ENCODE measurements around the gene GRB7. TPM values are rescaled to one million over a fixed set of nuclear protein-coding genes. Genes with fewer than 3 reads are reported as not detected.

The GRB7 gene
- total RNA-seq, 1 donor from 2014 or later, result 9.0 TPM

DNA sequence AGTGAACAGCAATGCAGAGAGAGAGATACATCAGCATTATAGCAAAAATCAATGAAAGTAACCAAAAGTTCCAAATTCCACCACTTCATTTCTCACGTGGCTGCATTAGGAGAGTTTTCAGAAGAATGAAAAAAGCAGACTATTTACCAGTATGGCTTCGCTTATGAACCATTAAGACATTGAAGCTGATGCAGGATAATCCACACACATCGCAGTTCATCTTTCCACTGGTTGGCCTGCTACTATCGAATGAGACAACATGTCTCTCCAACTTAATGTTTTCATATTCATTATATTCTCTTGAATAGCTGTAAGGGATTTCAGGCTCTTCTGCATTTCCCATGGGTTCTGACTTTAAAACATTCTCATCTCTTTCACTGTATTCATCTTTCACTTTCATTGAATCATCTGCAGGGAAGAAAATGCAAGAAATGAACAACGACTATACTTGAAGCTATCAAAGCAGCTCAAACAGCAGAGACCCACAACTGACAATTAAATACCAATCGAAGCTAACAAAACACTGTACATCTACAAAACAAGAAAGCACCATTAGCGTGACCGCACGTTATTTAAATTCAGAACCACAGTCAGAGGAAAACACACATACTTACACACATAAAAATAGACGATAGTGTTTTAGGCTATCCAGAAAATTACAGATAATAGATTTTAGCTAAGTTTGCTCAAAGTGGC is 54.9 kb downstream of the GRB7 start:
- H3K27me3 ChIP-seq (ENCODE audit: control insufficient read depth, insufficient read depth, low read length), result no peaks in the 10 kb centered on the region
- H3K36me3 ChIP-seq (ENCODE audit: control insufficient read depth, insufficient read depth, low read length), result no peaks in the 10 kb centered on the region
- DNase-seq (ENCODE audit: low read depth), result no peak
- no peak for FAIRE-seq
- H3K4me3 ChIP-seq (ENCODE audit: low read depth, low read length), result no peak overlapping the region
- TF ChIP-seq, protein P1, sequence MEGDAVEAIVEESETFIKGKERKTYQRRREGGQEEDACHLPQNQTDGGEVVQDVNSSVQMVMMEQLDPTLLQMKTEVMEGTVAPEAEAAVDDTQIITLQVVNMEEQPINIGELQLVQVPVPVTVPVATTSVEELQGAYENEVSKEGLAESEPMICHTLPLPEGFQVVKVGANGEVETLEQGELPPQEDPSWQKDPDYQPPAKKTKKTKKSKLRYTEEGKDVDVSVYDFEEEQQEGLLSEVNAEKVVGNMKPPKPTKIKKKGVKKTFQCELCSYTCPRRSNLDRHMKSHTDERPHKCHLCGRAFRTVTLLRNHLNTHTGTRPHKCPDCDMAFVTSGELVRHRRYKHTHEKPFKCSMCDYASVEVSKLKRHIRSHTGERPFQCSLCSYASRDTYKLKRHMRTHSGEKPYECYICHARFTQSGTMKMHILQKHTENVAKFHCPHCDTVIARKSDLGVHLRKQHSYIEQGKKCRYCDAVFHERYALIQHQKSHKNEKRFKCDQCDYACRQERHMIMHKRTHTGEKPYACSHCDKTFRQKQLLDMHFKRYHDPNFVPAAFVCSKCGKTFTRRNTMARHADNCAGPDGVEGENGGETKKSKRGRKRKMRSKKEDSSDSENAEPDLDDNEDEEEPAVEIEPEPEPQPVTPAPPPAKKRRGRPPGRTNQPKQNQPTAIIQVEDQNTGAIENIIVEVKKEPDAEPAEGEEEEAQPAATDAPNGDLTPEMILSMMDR (IDR thresholded peaks at IDR 0.05; ENCODE audit: insufficient read depth, low read length, severe bottlenecking), result no peak

DNA sequence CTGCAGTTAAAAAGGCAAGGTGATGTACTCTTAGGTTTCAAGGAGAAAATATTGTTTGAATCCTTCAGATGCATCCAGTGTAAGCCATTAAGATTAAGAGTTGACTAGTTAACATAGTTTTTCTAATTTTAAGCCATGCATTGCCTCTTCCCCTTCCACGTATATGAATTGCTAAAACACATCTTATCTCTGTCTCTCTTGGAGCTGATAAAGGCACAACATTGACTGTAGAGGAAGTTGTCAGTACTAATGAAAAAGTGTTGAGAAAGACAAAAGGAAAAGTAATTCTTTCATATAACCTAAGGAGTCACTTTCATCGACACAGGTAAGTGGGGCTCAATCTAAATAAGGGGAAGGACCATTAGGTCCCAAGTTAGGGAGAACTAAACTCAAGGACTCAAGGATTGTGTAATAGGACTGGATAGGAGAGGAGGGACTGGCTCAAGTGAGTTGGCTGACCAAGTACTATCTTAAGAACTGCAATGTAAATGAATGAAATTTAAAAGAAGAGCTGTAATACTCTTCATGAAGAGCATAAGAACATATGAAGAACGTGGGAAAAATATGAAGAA is 55.6 kb downstream of the GRB7 start:
- DNase-seq (ENCODE audit: low read depth) (no peak), FAIRE-seq (no peak)
- no peak overlapping the region for H3K4me3 ChIP-seq (ENCODE audit: low read depth, low read length)
- no peaks in the 10 kb centered on the region for H3K27me3 ChIP-seq (ENCODE audit: control insufficient read depth, insufficient read depth, low read length)
- H3K36me3 ChIP-seq (ENCODE audit: control insufficient read depth, insufficient read depth, low read length), result no peaks in the 10 kb centered on the region
- TF ChIP-seq, protein P1 (IDR thresholded peaks at IDR 0.05; ENCODE audit: insufficient read depth, low read length, severe bottlenecking), result no peak

DNA sequence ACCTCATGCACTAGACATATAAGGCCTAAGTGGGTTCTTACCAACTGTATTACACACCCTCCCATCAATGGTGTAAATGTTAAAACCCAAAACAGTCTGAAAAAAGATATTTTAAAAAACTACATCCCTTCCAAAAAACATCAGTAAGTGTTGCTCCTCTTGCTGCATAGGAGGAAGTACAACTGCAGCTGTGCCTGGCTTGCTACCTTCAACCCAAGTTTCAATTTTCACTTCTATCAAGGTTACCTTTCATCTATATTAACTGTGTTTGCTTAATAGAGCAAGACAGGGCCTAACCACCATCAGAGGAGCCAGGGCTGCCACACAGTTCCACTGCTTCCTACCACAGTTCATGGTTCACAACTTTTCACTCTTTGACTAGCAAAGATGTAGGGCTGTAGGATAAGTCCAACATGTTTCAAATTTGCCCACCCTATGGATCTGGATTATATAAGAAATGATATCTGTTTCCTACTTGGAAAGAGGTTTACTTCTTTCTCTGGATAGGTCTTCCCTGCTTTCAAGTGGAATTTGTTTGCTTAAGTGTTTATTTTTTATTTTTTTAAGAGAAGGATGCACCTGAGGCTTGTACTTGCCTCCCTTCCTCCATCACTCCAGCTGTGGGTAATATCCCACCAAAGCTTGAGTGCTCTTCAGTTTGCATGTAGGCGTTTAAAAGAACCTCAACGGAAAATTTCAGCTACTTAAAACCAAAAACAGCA is 56.7 kb downstream of the GRB7 start:
- H3K4me3 ChIP-seq (ENCODE audit: low read depth, low read length), result no peak overlapping the region
- H3K27me3 ChIP-seq (ENCODE audit: control insufficient read depth, insufficient read depth, low read length), result no peaks in the 10 kb centered on the region
- TF ChIP-seq, protein P1 (IDR thresholded peaks at IDR 0.05; ENCODE audit: insufficient read depth, low read length, severe bottlenecking), result no peak
- DNase-seq (ENCODE audit: low read depth) (no peak), FAIRE-seq (no peak)
- no peaks in the 10 kb centered on the region for H3K36me3 ChIP-seq (ENCODE audit: control insufficient read depth, insufficient read depth, low read length)

Other genes with a start within 250 kb of the GRB7 start
- not detected in 2 replicates for gene NEUROD2, start 130.0 kb upstream of the GRB7 start, total RNA-seq
- not detected in 2 replicates for gene PPP1R1B, start 111.0 kb upstream of the GRB7 start, total RNA-seq
- gene STARD3, start 100.8 kb upstream of the GRB7 start, total RNA-seq, result 18.4 and 23.0 TPM in 2 replicates
- gene TCAP, start 72.6 kb upstream of the GRB7 start, total RNA-seq, result 0.51 TPM in 1 of 2 replicates, not detected in the other
- gene PNMT, start 69.5 kb upstream of the GRB7 start, total RNA-seq, result not detected in 2 replicates
- 10.8 TPM in 2 replicates for gene PGAP3, start 49.9 kb upstream of the GRB7 start, total RNA-seq
- 32.1 and 62.3 TPM in 2 replicates for gene ERBB2, start 37.9 kb upstream of the GRB7 start, total RNA-seq
- gene MIEN1, start 7.4 kb upstream of the GRB7 start, total RNA-seq, result 26.6 and 34.1 TPM in 2 replicates
- gene IKZF3, start 126.4 kb downstream of the GRB7 start, total RNA-seq, result under 0.01 TPM in 1 of 2 replicates, not detected in the other
- not detected in 2 replicates for gene ZPBP2, start 130.3 kb downstream of the GRB7 start, total RNA-seq
- gene GSDMB, start 180.7 kb downstream of the GRB7 start, total RNA-seq, result 5.8 and 6.1 TPM in 2 replicates
- 26.6 and 30.7 TPM in 2 replicates for gene ORMDL3, start 189.7 kb downstream of the GRB7 start, total RNA-seq
- not detected in 2 replicates for gene LRRC3C, start 189.8 kb downstream of the GRB7 start, total RNA-seq
- gene GSDMA, start 225.1 kb downstream of the GRB7 start, total RNA-seq, result 0.26 and 0.38 TPM in 2 replicates
- gene PSMD3, start 242.9 kb downstream of the GRB7 start, total RNA-seq, result 79.8 and 83.1 TPM in 2 replicates